ENCODE data around the gene LOXL3.

The LOXL3 gene

DNA sequence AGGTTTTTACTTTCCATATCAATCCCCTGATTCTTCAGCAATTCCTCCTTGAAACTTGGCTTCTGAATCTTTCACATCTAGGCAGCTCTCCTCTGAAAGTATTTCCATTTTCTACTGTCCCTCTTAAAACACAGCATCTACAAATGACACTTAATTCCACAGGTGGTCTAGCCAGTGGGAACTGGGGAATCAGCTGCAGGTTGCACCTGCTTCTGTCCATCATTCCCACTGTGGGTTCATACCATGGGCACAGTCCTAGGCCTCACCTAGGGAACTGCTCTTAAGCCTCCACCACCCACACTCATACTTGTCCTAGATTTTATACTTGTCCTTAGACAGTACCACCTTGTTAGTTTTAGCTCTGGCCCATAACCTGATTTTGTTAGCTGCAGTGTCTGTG lies 2.2 kb downstream of the LOXL3 start:
- no peak for DNase-seq

GRCh38 chr2:74550231-74550630 lies 3.5 kb downstream of the LOXL3 start:
- no peak for DNase-seq

GRCh38 chr2:74548900-74549826 lies 4.6 kb downstream of the LOXL3 start:
- no peak for DNase-seq

GRCh38 chr2:74548285-74548899 lies 5.3 kb downstream of the LOXL3 start:
- no peak for DNase-seq

- no peak for DNase-seq
These were observed 7.7 kb downstream of the LOXL3 start for GRCh38 chr2:74546004-74546403.

GRCh38 chr2:74544634-74545033 lies 9.1 kb downstream of the LOXL3 start:
- no peak for DNase-seq

DNA sequence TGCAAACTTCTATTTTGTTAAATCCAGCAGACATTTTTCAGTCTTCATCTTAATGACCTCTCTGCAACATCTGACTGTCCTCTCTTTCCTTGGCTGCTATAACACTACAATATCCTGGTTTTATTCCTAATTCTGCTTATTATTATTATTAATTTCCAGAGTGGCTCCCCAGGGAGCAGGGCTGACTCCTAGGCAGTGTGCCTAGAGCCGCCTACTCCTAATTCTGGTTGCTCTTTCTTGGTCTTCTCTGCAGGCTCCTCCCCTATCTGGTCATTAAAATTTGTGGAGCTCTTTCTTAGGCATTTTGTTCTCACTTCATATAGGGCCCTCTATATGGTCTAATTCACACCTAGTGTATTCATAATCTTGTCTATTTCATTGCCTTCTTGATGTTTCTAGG lies 10.8 kb downstream of the LOXL3 start:
- no peak for DNase-seq

- no peak for DNase-seq
These were observed 13.5 kb downstream of the LOXL3 start for GRCh38 chr2:74540291-74540690.

- DNase-seq = no peak
These were observed 14.8 kb downstream of the LOXL3 start for GRCh38 chr2:74538881-74539339.

DNA sequence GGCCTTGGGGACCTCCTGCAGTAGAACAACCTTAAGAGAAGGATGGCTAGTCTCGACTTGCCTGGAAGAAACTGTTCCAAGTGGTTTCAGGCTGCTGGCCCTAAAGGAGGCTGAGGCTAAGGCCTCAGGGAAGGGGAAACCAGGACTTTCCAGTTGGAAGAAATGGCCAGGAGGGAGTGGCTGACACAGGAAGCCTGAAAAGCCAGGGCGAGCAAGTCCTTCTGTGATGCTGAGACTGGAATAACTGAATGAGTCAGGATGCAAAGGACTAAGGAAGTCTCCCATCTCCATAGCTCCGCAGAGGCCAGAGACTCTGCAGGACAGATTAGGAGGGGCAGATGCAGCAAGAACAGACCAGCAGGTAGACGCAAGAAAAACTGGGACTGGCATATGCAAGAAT lies 16.6 kb downstream of the LOXL3 start:
- DNase-seq = no peak

DNA sequence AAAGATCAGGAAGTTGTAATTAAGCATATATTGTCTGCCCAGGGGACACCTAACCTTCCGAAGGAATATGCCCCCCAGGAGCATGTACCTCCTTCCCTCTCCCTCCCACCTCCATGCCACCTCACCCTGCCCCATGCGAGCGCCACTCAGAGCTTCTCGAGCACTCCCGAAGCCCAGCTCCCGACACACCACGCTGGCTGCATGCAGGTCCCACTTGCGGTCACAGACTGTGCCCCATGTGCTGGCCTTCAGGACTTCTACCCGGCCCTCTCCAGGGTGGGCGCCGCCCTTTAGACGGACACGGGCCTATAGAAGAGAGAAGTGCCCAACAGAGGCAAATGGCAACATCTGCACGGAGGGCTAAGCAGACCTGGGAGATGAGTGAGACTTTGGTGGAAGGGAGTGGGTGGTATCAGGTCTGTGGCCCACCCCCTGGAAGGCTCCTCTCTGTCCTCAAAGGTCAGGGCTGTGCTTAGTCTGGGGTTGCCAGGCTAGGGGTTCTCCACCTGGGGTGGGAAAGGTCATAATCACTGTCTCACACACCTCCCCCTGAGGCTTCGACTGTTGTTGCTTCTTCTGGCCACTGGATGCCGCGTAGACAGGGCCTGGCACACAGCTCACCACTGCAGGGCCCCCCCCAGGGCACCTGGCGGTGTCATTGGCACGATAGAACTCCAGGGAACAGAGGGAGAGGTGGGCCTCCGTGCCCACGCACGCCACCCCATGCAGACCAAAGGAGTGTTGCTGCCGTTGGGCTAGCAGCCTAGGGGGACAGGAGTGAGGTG lies 17.4 kb downstream of the LOXL3 start:
- no peak for DNase-seq

- DNase-seq = no peak
These were observed 18.2 kb downstream of the LOXL3 start for GRCh38 chr2:74535440-74535965.

DNA sequence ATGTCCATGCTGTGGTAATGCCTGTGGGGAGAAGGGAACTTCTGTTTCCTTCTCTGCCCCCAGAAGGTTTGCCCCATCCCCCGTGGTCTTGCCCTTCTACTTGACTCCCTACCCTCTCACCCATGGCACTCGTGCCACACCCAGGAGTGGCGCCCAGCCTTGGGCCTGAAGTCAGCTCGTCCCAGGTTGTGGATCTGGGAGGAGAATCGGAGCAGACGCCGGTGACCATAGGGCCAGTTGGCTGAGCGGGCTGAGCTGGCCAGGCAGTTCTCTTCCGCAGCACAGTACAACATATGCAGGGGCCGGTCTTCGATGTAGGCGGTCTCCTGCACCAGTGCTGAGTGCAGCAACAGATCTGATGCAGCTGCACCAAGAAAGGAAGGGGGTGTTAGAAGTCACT lies 19.3 kb downstream of the LOXL3 start:
- no peak for DNase-seq

GRCh38 chr2:74533464-74533863 lies 20.3 kb downstream of the LOXL3 start:
- DNase-seq = no peak

GRCh38 chr2:74532222-74532621 lies 21.5 kb downstream of the LOXL3 start:
- no peak for DNase-seq

DNA sequence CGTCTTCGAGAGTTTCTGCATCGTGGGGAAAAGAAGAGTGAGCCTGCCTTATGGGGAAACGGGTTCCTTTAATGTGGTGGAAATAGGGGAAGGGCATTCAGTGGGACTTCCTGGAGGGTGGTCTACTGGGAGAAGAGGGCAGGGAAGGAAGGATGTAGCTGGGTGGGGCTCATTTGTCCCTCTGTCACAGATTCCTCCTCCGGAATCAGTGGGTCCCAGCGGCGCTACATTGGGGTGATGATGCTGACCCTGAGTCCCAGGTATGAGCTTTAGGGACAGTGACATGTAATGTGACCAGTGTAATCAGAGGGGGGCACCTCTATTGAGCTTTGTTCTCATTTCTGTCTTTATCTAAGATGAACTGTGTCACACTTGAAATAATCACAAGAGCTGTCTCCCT lies 22.1 kb downstream of the LOXL3 start:
- DNase-seq = no peak

DNA sequence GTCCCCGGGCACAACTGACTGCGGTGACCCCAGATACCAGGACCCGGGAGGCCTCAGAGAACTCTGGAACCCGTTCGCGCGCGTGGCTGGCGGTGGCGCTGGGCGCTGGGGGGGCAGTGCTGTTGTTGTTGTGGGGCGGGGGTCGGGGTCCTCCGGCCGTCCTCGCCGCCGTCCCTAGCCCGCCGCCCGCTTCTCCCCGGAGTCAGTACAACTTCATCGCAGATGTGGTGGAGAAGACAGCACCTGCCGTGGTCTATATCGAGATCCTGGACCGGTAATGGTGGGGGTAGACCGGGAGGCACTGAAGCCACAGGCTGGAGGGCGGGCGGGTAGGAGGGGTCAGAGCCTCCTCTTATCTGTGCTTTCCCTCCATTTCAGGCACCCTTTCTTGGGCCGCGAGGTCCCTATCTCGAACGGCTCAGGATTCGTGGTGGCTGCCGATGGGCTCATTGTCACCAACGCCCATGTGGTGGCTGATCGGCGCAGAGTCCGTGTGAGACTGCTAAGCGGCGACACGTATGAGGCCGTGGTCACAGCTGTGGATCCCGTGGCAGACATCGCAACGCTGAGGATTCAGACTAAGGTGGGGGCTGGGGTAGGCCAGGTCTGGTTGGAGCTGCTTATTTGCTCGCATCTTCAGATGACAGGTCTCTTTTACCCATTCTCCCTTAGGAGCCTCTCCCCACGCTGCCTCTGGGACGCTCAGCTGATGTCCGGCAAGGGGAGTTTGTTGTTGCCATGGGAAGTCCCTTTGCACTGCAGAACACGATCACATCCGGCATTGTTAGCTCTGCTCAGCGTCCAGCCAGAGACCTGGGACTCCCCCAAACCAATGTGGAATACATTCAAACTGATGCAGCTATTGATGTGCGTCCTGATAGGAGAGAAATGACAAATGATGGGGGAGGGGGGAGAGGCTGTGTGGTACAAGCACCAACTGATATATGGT lies 23.2 kb downstream of the LOXL3 start:
- peak; percentile 53 for DNase-seq

GRCh38 chr2:74529357-74530238 lies 24.1 kb downstream of the LOXL3 start, which contains the start of the genes AUP1 and HTRA2:
Gene AUP1 (minus strand): TSS chr2:74529706. CDS start chr2:74529629, 77 bp downstream.
Gene HTRA2 (plus strand): TSS chr2:74529933. CDS start chr2:74530007, 74 bp downstream.
- peak; percentile 86 for DNase-seq

DNA sequence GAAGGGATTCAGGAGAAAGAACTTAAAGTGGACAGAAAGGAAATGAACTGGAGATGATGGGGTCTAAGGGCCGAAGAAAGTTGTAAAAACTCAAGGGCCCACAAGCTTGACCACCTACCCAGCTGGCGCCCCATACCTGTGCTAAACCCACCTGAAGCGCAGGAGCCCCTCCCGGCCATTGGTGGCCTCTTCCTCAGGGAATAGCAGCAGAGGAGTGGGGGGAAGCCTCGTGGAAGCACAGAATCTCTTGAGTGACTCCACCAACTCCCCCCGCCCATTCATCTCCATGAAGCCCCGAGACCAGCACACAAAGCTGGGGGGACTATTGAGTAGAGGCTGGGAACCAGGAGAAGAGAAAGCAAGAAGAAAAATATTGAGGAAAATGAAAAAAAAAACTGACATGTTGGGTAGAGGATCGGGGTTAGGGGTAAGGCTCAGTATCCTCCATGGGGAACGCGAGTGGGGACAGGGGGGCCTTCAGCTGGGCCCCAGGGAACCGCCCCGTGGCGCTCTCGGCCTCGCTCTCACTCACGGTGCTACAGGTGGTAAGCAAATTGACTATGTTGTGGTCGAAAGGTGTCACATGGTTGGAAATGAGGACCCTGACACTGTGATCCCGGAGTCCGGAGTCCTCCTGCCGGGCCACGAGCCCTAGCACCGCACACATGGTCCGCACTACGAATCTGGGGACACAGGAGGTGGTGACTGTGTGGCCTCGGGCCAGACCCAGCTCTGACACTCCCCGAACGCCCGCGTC lies 25.0 kb downstream of the LOXL3 start:
- DNase-seq = no peak

DNA sequence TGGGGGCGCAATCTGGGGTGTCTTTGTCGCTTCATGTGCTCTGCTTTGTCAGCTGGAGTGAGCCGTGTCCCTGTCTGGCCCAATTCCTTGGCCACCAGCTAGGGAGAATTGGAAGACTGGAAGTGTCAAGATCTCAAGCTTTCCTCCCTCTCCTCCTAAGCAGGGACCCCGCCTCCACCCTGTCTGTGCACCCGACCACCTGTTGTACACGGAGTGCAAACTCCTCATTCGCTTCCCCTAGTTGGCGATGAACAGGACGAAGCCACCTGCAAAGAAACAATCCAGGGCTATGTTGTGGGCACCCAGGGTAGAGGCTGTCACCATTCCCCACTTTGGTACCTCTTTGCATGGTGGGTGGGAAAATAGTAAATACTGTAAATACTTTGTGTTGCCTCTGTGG lies 26.0 kb downstream of the LOXL3 start:
- DNase-seq = no peak

All from activated gamma-delta T cell (primary cell).